Stimulated activated CD4-positive, alpha-beta T cell treated with anti-CD3 and anti-CD28 coated beads, Interleukin-12 subunit alpha, Interleukin-12 subunit beta, amount 100 ng/mL, for 4 hours (primary cell): ENCODE results near the gene SHISA9.

Experiments used
- DNase-seq: peaks from one replicate; pipeline ENCODE4 v3.0.0-alpha.2; 2020

SHISA9 gene

DNA sequence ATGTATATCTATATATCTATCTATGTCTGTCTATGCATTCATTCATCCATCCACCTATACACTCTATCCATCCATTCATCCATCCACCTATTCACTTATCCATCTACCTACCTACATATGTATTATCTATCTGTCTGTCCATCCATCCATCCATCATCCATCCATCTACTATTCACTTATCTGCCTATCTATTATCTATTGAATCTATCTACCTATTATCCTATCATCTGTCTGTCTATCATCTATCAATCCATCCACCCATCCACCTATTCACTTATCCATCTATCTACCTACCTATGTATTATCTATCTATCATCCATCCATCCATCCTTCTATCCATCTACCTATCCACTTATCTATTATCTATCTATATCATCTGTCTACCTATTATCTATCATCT lies 302.3 kb downstream of the SHISA9 start:
- no peak for DNase-seq

DNA sequence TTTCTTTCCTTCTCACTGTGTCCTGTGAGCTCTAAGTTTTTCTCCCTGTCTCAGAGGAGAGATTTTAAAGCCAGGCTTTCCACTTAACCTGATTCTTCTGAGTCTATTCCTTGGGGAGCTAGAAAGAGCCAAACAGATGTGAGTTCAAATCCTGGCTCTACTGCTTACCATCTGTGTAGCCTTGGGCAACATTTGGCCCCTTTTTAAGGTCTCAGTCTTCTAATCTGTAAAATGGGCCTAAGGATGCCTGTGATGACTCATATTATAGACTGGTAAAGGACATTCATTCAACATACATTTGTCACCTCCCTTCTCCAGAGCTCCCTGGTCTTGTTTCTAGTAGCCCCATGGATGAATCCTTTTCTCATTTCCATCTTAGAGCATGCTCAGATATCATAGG lies 304.0 kb downstream of the SHISA9 start:
- no peak for DNase-seq

DNA sequence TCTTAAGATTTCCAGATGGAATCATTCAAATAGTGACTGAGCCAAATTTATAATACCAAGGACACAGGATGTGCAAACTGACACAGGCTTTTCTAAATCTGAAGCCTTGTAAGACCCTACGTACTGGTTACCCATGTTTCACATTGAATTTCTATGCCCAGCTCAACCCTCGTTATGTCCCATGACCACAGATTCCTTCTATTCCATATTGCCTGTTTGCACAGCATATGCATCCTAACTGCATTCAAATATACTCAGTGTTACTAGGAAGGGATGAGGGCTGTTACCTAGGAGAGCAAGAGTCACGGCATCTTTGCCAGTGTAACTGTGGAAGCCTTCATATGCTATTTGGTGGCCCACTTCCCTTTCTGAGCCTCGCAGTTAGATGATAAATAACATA lies 305.2 kb downstream of the SHISA9 start:
- DNase-seq = no peak

DNA sequence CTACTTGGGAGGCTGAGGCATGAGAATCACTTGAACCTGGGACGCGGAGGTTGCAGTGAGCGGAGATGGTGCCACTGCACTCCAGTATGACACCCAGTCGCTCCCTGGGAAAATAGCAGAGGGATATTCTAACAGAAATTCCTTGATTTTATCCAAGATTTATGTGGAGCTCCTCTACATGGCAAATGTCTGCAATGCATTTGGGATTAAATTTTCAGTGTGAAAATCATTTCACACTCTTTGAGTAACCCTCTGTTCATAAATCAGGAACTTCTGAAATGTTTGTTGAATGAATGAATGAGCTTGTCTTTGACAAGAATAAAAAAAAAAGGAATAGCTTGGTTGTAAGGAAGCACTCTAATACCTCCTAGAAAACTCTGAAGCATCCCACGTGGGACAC lies 305.8 kb downstream of the SHISA9 start:
- DNase-seq = no peak

DNA sequence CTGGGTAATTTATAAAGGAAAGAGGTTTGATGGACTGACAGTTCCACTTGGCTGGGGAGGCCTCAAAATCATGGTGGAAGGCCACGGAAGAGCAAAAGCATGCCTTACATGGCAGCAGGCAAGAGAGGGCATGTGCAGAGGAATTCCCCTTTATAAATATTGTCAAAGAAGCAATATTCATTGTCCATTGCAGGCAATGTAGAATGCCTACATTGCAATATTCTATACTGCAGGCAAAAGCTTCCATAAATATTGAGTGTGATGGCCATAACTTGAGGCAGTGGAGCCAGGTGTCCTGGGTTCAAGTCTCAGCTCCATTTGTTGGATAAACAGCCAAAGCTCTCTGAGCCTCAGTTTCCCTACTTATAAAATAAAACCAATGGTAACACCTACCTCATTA lies 322.3 kb downstream of the SHISA9 start:
- no peak for DNase-seq

DNA sequence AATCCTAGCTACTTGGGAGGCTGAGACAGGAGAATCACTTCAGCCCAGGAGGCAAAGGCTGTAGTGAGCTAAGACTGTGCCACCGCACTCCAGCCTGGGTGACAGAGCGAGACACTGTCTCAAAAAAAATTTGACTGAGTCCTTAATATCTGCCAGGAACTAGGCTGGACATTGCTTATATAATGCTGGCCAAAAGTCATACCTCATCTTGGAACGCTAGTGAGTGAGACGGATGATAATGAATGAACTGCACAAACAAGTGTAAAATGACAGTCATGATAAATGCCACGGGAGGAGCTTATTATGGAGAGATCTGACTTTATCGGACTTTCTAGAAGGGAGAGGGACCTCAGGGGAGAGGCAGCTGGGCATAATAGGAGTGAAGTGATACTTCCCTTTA lies 327.6 kb downstream of the SHISA9 start:
- no peak for DNase-seq

DNA sequence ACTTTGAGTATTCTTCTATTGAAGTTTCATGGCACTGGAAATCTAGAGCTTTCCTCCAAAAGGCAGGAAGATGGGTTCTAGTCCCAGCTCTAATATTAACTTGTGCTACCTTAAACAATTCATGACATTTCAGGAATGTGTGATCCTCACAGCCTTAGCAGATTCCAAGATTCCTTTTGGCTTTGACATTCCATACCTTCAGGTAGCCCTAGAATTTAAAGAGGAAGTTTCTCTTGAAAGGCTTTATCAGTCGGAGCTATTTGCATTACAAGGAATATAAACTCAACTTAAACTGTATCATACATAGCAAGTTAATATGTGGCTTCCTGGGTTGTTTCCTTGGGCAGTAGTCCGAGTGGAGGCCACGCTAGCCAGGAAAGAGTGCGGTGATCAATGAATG lies 330.0 kb downstream of the SHISA9 start:
- DNase-seq = no peak

DNA sequence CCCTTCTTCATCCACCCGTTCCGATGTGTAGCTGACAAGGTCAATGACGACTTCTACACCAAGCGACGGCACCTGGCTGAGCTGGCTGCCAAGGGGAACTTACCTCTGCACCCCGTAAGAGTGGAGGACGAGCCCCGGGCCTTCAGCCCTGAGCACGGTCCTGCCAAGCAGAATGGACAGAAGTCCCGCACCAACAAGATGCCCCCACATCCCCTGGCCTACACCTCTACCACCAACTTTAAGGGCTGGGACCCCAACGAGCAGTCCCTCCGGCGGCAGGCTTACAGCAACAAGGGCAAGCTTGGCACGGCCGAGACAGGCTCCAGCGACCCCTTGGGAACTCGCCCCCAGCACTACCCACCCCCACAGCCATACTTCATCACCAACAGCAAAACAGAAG lies 333.6 kb downstream of the SHISA9 start:
- no peak for DNase-seq

DNA sequence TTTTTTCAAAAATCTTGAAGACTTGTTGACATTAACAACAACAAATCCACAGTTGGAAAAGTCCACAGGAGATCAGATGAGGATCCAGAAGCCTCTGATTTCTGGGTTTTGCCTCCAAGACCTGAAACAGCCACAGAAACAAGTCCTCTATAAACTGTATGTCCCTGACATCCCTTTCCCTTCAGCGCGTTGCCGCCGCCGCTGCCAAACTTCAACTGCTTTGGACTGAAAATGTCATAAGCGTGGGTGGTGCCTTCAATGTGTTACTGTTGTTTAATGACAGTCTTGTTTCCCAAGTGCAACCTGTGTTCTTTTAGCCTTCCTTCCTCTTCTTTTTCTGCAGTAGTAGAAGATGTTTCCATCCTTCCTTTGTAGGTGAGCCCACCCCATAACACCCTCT lies 334.9 kb downstream of the SHISA9 start:
- DNase-seq = no peak

DNA sequence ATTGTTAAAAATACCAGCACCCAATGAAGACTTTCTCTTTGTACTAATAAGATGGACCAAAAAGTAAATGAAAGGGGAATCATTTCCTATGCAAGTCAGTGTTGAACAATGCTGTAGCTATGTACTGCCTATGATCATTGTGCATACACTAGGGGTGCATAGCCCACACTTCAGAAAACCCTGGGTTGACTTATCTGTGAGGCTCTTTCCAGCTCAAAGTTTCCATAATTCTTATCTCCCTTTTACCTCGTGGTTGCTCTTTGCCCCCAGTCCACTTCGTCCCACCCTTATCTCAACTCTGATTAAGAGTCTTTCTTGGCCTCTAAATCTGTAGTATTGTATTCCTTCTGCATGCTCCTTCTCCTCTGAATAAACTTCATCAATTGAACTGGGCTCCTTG lies 336.8 kb downstream of the SHISA9 start:
- DNase-seq = no peak

DNA sequence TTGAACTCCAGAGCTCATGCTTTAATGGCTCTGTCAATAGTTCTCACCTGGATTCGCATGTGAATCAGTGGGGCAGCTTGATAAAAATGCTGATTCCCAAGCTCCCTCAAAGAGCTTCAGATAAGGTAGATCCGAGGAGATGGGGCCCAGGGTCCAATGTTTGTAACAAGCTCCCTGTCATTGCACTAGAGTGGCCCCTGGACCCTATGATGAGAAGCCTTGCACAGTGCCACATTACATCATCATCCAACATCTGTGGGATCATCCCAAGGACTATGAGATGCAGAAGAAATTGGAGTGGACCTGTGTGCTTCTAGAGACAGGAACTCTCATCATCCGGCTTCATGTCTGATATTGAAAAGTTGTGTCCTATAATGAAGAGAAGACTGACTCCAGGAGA lies 340.8 kb downstream of the SHISA9 start:
- DNase-seq = no peak

DNA sequence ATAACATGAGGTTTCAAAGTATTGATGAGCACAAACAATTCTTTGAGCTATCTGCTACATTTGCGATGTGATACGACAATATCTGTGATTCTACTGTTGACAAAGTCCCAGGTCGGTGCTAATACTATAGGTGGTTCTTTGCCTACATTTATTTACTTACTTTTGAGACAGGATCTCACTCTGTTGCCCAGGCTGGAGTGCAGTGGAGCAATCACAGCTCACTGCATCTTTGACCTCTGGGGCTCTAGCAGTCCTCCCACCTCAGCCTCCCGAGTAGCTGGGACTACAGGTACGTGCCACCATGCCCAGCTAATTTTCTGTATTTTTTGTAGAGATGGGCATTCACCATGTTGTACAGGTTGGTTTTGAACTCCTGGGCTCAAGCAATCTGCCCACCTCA lies 343.4 kb downstream of the SHISA9 start:
- no peak for DNase-seq

DNA sequence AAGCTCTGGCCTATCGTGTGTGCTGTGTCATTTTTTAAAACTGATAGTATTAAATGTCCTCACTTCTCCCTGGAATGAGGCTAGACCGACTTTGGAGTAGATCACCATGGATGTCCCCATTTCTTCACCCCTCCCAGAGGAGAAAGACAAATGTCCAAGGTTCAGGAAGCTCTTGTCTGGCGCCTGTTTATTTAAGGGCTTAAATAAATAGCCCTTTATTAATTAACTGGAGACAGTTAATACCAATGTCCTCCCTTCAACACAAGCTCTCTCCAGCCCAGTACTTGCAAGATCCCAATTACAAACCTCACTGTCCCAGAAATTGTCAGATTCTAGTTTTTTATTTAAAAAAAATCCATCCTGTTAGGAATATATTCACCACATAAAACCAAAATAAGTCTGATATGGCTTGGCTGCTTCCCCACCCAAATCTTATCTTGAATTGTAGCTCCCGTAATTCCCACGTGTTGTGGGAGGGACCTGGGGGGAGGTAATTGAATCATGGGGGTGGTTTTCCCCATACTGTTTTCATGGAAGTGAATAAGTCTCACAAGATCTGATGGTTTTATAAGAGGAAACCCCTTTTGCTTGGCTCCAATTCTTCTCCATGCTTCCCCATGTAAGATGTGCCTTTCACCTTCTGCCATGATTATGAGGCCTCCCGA lies 344.4 kb downstream of the SHISA9 start:
- no peak for DNase-seq

DNA sequence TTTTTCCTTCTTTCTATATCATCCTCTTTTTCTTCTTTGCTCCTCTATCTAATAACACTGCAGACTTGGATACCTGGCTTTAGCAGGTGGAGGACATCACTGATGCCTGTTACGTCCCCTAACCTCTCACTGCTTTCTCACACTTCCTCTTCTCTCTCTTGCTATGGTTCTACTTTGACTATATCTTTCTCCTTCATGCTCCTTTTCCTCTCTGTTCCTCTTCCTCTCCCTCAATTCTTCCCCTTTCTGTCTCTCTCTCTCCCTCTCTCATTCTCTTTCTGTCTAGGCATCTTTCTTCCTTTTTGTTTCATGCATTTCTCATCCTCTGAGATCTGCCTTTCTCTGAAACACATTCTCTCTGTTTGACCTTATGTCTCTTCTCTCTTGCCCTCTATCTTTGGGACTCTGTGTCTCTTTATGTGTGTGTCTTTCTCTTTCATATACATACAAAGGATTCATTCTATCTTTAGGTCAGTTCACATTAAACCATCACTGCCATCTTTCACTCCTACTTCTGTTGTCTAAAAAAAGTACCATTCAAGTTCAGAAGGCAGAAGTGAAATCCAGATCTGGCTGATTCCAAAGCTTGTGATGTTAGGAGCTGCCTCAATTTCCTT lies 353.7 kb downstream of the SHISA9 start:
- DNase-seq = no peak

DNA sequence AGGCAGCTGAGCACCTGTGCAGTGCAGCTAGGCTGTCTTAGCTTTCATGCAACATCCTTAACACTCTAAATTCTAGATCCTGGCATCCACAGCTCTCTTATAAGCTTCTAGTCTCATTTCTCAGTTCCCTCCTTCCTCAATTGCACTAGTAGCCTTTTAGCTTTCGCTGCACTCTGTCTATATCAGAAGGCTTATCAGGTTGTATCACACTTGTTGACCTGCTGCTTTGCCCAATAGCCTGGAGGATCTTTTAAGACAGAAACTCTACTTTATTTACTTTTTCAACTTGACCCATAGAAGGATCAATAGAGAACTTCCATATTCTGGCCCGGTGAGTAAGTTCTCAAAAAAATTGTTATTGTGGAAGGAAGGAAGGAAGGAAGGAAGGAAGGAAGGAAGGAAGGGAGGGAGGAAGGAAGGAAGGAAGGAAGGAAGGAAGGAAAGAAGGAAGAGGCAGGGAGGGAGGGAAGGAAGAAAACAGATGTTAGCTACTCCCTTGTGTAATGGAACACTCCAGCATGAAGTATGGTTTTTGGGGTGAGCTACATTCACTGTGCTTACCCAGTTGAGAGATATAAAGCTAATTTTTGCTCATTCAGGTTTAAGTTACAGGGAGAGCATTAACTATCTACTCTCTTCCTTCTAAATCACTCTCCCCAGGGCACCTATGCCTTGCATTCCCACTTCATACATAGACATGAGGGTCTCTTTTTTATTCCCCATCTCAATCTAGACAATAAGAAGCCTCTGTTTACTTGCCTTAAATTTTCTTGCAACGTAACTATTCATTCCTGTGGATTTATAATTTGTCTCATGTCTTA lies 361.1 kb downstream of the SHISA9 start:
- no peak for DNase-seq

DNA sequence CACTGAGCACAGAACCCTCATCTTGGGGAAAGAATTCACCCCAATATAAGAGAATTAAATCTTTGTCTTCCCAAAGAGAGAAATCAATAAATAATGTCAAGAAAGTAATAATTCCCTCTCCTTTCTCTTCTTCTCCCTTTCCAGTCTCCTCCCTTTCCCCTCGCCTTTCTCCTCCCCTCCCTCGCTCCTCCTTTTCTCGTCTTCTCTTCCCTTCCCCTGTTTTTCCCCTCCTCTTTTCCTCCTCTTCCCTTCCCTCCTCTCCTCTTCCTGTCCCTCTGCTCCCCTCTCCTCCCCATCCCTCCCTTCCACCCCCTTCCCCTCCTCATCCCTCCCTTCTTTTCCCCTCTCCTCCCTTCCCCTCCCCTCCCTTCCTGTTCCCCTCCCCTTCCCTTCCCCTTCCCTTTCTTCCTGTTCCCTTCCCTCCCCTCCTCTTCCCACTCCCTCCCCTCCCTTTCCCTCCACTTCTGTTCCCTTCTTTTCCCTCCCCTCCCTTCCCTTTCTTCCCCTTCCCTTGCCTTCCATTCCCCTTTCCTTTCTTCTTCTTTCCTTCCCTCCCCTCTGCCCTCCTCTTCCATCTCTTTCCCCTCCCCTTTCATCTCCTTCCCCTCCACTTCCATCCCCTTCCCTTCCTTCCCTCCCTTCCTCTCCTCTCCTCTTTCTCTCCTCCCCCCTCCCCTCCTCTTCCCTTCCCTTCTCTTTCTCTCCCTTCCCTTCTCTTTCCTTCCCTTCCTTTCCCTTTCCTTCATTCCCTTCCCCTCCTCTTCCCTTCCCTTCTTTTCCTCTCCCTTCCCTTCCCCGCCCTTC lies 363.6 kb downstream of the SHISA9 start:
- no peak for DNase-seq

DNA sequence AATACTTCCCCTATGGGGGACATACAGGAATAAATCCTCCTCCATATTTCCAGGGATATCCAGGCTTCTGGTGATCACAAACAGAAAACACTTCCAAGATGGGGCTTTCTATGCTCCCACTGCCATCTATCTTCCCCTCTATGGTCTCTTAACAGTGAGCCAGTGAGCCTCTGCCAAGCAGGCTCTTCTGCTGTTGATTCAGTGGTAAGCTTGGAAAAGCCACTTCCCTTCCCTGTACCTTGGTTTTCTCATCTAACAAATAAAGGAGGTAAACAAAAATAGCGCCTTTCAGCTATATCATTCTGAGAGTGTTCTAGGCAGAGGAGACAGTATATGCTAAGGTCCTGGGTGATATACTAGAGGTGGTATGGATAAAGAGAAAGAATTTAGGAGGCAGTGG lies 368.0 kb downstream of the SHISA9 start:
- no peak for DNase-seq

DNA sequence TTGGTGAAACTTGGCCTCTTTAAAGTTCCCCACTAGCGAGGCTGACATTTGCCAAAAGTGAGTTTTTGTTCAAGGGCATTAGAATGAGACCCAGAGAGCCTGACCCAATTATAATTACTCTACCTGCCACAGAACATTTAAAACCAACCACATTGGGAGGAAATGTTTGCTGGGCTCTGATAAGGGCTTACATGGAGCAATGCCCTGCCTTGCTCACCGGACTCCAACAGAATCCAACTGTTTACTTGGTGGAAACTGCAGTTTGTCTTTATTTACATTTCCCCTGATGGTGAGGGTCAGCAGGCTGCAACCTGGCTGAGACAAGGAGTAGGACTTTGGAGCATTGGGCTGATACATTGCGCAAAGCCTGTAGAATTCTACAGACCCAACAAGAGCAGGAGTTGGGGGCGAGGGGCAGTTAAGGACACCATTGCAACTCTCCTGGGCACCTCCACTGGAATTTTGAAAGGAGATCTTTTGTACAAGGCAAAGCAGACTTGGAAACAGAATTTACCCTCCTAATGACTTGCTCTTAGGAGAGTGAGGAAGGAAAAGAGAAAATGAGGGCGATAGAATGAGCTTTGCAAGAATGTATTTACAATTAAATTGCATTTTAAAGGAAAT lies 368.6 kb downstream of the SHISA9 start:
- DNase-seq = no peak

DNA sequence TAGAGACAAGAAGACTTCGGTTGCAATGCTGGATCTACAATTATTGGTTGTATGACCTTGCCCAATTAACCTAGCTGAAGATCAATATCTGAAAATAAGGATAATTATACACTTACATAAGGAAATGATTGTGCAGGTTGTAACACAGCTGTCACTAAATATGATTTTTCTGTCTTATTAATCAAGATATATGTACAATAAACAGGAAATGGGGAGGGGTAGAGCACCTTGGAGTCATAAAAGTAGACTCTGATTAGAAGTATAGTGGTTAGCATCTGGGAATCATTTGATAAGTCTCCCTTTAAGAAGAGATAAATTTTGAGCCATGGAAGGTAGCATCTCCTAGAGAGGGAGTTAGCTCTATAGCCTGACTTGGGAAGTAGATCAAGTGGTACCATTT lies 369.2 kb downstream of the SHISA9 start:
- DNase-seq = no peak

DNA sequence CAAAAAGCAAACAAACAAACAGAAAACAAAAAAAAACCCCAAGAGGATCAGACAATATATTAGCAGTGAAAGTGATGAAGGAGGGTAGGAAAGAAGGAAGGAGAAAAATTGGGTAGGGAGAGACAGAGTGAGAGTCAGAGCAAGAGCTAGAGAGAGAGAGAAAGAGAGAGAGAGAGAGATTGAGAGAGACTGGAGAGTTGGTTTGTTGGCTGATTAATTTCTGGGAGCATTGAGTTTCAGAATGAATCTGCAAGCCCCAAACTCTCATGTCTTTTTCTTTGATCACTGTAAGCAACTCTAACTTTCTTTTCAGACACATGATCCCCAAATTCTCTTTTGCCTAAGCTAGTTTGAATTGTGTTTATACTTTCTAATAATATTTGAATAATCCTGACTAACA lies 388.1 kb downstream of the SHISA9 start:
- DNase-seq = no peak
